OCI-LY3 (cell line): Measurements from ENCODE around the gene GPR27.

Experiments
- H2AFZ ChIP-seq: fragments of 200-600, 300-600 bp; shearing (Covaris generic); 2 replicates; pipeline ENCODE4 v1.6.0; 2014; ENCODE audit warnings: antibody characterized with exemption, low read depth, low read length
- H3K27ac ChIP-seq: fragments of 200-600, 300-600 bp; sonication (generic); 2 replicates; pipeline ENCODE4 v1.5.1; 2014; ENCODE audit warnings: mild to moderate bottlenecking, low read length, moderate library complexity, mixed read lengths
- H3K27me3 ChIP-seq: fragments of 200-600, 300-600 bp; sonication (generic); 2 replicates; pipeline ENCODE4 v1.6.1; 2014; ENCODE audit warnings: low read depth, low read length, mixed read lengths
- H3K36me3 ChIP-seq: fragments of 200-600, 300-600 bp; sonication (generic); replicated peaks from 2 replicates; pipeline ENCODE3; 2014; ENCODE audit warnings: low read depth, low read length, mixed read lengths
- H3K4me1 ChIP-seq: fragments of 300-600, 200-600 bp; sonication (generic); 2 replicates; pipeline ENCODE4 v1.6.1; 2014; ENCODE audit warnings: low read length, mixed read lengths
- H3K4me2 ChIP-seq: fragments of 200-600, 300-600 bp; sonication (generic); 2 replicates; pipeline ENCODE4 v1.6.1; 2014; ENCODE audit warnings: low read length, mixed read lengths
- H3K4me3 ChIP-seq: fragments of 300-600, 200-600 bp; sonication (generic); 2 replicates; pipeline ENCODE4 v1.5.1; 2014; ENCODE audit warnings: antibody characterized with exemption, mild to moderate bottlenecking, low read length, moderate library complexity
- H3K79me2 ChIP-seq: fragments of 300-600, 200-600 bp; shearing (Covaris generic); 2 replicates; pipeline ENCODE4 v1.6.1; 2014; ENCODE audit warnings: mild to moderate bottlenecking, low read length, mixed read lengths
- H3K9ac ChIP-seq: fragments of 300-600, 200-600 bp; shearing (Covaris generic); 2 replicates; pipeline ENCODE4 v1.6.0; 2014; ENCODE audit warnings: mild to moderate bottlenecking, low read length, moderate library complexity
- H3K9me3 ChIP-seq: fragments of 200-600, 300-600 bp; shearing (Covaris generic); 2 replicates; pipeline ENCODE4 v1.6.1; 2014; ENCODE audit warnings: low read length, mixed read lengths; ENCODE audit not compliant: insufficient read depth
- H4K20me1 ChIP-seq: fragments of 200-600, 300-600 bp; sonication (generic); 2 replicates; pipeline ENCODE4 v1.6.1; 2016; ENCODE audit warnings: low read length, mixed read lengths; ENCODE audit not compliant: insufficient read depth
- CTCF ChIP-seq: fragments of 200-600, 300-600 bp; sonication (generic); IDR thresholded peaks from 2 replicates; pipeline ENCODE4 v1.5.1; 2014; ENCODE audit warnings: antibody characterized with exemption, low read length, low read depth
- EZH2phosphoT487 ChIP-seq: fragments of 200-600 bp; shearing (Covaris generic); IDR thresholded peaks from 2 replicates; pipeline ENCODE4 v1.6.1; 2018; ENCODE audit warnings: antibody characterized with exemption, mixed run types, low read depth

GPR27 gene

GRCh38 chr3:71722693-71723092 is 31.0 kb upstream of the GPR27 start:
- no peak overlapping the region for H3K27ac ChIP-seq

GRCh38 chr3:71723452-71724170 is 30.0 kb upstream of the GPR27 start:
- Histone ChIP-seq H3K9me3 (no peaks in the 10 kb centered on the region), H3K4me2 (peak overlapping the region; percentile 99), H3K79me2 (no peaks in the 10 kb centered on the region), H4K20me1 (no peaks in the 10 kb centered on the region), H3K9ac (no peak overlapping the region), H3K4me1 (peaks cover 13% of the 10 kb centered on the region), H3K36me3 (no peaks in the 10 kb centered on the region), H3K27ac (no peak overlapping the region), H3K4me3 (peak overlapping the region; percentile 81), H2AFZ (no peak overlapping the region), H3K27me3 (peaks cover 80% of the 10 kb centered on the region)
- TF ChIP-seq EZH2phosphoT487 (no peak), CTCF (no peak)

More at GRCh38 chr3:71722693-71723092, 31.0 kb upstream of the GPR27 start:
- no peaks in the 10 kb centered on the region for H3K79me2 ChIP-seq
- H3K27me3 ChIP-seq: peaks cover 83% of the 10 kb centered on the region
- H3K4me2 ChIP-seq: no peak overlapping the region
- no peak overlapping the region for H3K9ac ChIP-seq
- TF ChIP-seq EZH2phosphoT487: no peak
- no peak for TF ChIP-seq CTCF
- H3K4me3 ChIP-seq: no peak overlapping the region
- no peak overlapping the region for H2AFZ ChIP-seq
- H3K36me3 ChIP-seq: no peaks in the 10 kb centered on the region
- no peaks in the 10 kb centered on the region for H3K9me3 ChIP-seq
- peaks cover 13% of the 10 kb centered on the region for H3K4me1 ChIP-seq
- H4K20me1 ChIP-seq: no peaks in the 10 kb centered on the region

DNA sequence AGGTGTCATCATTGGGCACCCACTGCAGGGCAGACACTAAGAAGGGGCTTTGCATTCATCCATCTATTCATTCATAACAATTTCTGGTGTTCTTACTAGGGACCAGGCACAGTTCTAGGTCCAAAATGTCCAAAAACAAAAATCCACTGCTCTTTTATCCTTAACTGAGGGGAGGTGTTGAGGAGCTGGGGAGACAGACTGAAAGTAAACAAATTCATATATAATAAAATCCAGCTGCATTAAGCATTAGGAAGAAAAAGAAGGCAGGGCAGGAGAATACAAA is 29.5 kb upstream of the GPR27 start:
- peak overlapping the region; percentile 81 for H3K4me3 ChIP-seq
- H3K36me3 ChIP-seq: no peaks in the 10 kb centered on the region
- no peak overlapping the region; the same call in 1 of the 2 replicates for H3K9ac ChIP-seq
- no peak overlapping the region for H3K27ac ChIP-seq
- peaks cover 13% of the 10 kb centered on the region for H3K4me1 ChIP-seq
- no peak overlapping the region for H2AFZ ChIP-seq
- peak overlapping the region; percentile 99 for H3K4me2 ChIP-seq
- H4K20me1 ChIP-seq: no peaks in the 10 kb centered on the region
- TF ChIP-seq EZH2phosphoT487 (no peak), CTCF (no peak)
- H3K9me3 ChIP-seq: no peaks in the 10 kb centered on the region
- H3K27me3 ChIP-seq: peaks cover 80% of the 10 kb centered on the region
- no peaks in the 10 kb centered on the region for H3K79me2 ChIP-seq

GRCh38 chr3:71724584-71725270 is 28.9 kb upstream of the GPR27 start:
- H3K27ac ChIP-seq: no peak overlapping the region
- peak overlapping the region; percentile 39 for H2AFZ ChIP-seq
- peaks cover 80% of the 10 kb centered on the region for H3K27me3 ChIP-seq

More at GRCh38 chr3:71724584-71725270, 28.9 kb upstream of the GPR27 start:
- Histone ChIP-seq H3K4me2 (peak overlapping the region; percentile 99), H3K36me3 (no peaks in the 10 kb centered on the region), H3K9ac (peak overlapping the region; percentile 38), H4K20me1 (no peaks in the 10 kb centered on the region), H3K4me1 (peaks cover 13% of the 10 kb centered on the region), H3K9me3 (no peaks in the 10 kb centered on the region), H3K79me2 (no peaks in the 10 kb centered on the region), H3K4me3 (peak overlapping the region; percentile 81)
- TF ChIP-seq CTCF (no peak), EZH2phosphoT487 (0 out of 2 replicates have a peak, but pooled peaks have one; percentile 17)
